ENCODE data around the gene FGFRL1. TPM values are rescaled to one million over a fixed set of nuclear protein-coding genes. Genes with fewer than 3 reads are reported as not detected.
A peak's percentile ranks its signal among the peaks of the same experiment; 100 is the strongest.

Gene FGFRL1
- total RNA-seq, 1 donor from 2014 or later, result 22.4 TPM

GRCh38 chr4:1003271-1004070 is 8.0 kb upstream of the FGFRL1 start:
- no peak for DNase-seq
- Histone ChIP-seq H3K9me3 (replicated peaks) (no peaks in the 10 kb centered on the region), H3K4me3 (peak overlapping the region; percentile 43)

GRCh38 chr4:1004071-1004418 is 7.4 kb upstream of the FGFRL1 start:
- Histone ChIP-seq H3K9me3 (replicated peaks) (no peaks in the 10 kb centered on the region), H3K4me1 (peaks cover 40% of the 10 kb centered on the region), H3K4me3 (no peak overlapping the region), H3K36me3 (no peaks in the 10 kb centered on the region), H3K27ac (replicated peaks) (no peak overlapping the region), H3K27me3 (ENCODE audit: low read depth) (peaks cover 96% of the 10 kb centered on the region)
- intact Hi-C loops (cut with micrococcal nuclease), result no loop called here
- no peak for DNase-seq
- TF ChIP-seq CTCF (IDR thresholded peaks at IDR 0.05; ENCODE audit: borderline replicate concordance), result no peak

More at GRCh38 chr4:1003271-1004070, 8.0 kb upstream of the FGFRL1 start:
- TF ChIP-seq CTCF (IDR thresholded peaks at IDR 0.05; ENCODE audit: borderline replicate concordance), result no peak
- intact Hi-C loops (cut with micrococcal nuclease), result no loop called here
- no peak overlapping the region for H3K27ac ChIP-seq (replicated peaks)
- H3K27me3 ChIP-seq (ENCODE audit: low read depth), result peaks cover 97% of the 10 kb centered on the region
- peaks cover 35% of the 10 kb centered on the region for H3K4me1 ChIP-seq
- H3K36me3 ChIP-seq, result no peaks in the 10 kb centered on the region

- TF ChIP-seq CTCF (IDR thresholded peaks at IDR 0.05; ENCODE audit: borderline replicate concordance), result no peak
- H3K4me3 ChIP-seq, result no peak overlapping the region
- peaks cover 45% of the 10 kb centered on the region for H3K4me1 ChIP-seq
- DNase-seq, result peak; percentile 43
- peaks cover 91% of the 10 kb centered on the region for H3K27me3 ChIP-seq (ENCODE audit: low read depth)
- no peak overlapping the region for H3K27ac ChIP-seq (replicated peaks)
- no peaks in the 10 kb centered on the region for H3K9me3 ChIP-seq (replicated peaks)
- intact Hi-C loops (cut with micrococcal nuclease), result no loop called here
- no peaks in the 10 kb centered on the region for H3K36me3 ChIP-seq
Observed at GRCh38 chr4:1004557-1005485, 6.6 kb upstream of the FGFRL1 start.

GRCh38 chr4:1006856-1007255 is 4.6 kb upstream of the FGFRL1 start:
- intact Hi-C loops (cut with micrococcal nuclease), result no loop called here
- DNase-seq, result no peak
- Histone ChIP-seq H3K9me3 (replicated peaks) (no peaks in the 10 kb centered on the region), H3K4me3 (no peak overlapping the region), H3K4me1 (peaks cover 56% of the 10 kb centered on the region), H3K27me3 (ENCODE audit: low read depth) (peaks cover 70% of the 10 kb centered on the region), H3K27ac (replicated peaks) (no peak overlapping the region), H3K36me3 (no peaks in the 10 kb centered on the region)
- TF ChIP-seq CTCF (IDR thresholded peaks at IDR 0.05; ENCODE audit: borderline replicate concordance), result no peak

DNA sequence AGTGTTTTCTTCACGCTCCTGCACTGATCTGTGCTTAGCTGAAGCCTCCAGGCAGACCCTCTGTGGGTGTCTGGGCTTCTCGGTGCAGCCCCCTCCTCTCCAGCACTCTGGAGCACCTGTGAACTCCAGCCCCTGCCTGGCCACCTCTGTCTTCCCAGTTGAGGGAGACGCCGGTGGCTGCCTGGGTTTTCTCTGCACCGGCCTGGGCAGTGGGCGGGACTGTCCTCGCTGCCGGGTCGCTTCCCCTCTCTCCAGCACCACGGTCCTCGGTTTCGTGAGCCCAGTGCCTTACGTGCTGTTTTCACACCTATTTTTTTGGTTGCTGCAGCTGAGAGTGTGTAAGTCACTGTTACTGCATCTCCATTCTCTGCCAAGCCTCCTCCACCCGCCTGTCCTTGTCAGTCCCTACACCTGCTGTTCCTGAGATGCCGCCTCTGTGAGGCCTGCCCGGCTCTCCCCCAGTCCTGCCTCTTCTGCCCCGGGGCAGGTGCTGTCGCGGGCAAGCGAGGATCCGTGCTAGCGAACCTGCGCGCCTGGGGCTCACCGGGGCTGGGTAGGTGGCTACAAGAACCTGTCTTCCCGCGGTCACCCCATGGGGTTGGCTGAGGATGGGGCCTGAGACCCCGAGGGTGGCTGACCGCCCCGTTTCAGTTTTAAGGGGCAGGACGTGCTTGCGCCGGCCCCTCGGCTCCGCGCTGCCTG is 2.4 kb upstream of the FGFRL1 start:
- Histone ChIP-seq H3K9me3 (replicated peaks) (no peaks in the 10 kb centered on the region), H3K4me1 (peaks cover 43% of the 10 kb centered on the region), H3K27ac (replicated peaks) (no peak overlapping the region), H3K36me3 (no peaks in the 10 kb centered on the region), H3K27me3 (ENCODE audit: low read depth) (peaks cover 49% of the 10 kb centered on the region), H3K4me3 (peak overlapping the region; percentile 68)
- no peak for DNase-seq
- intact Hi-C loops (cut with micrococcal nuclease), result no loop called here
- TF ChIP-seq CTCF (IDR thresholded peaks at IDR 0.05; ENCODE audit: borderline replicate concordance), result no peak
